K562 (cell line): ENCODE data around the gene FUT6. TPM values are rescaled to one million over a fixed set of nuclear protein-coding genes. Genes with fewer than 3 reads are reported as not detected.

Experiments used
- AFF1 ChIP-seq, 2 experiments: fragments of 450-650 bp; IDR thresholded peaks; 2 replicates each; pipeline ENCODE4 v1.6.1; 2018; ENCODE audit warnings: mild to moderate bottlenecking in 2 of 2, low read depth in 1 of 2; ENCODE audit not compliant: partially characterized antibody in 2 of 2
- AFF4 ChIP-seq: sonication (generic); formaldehyde crosslinking; IDR thresholded peaks from 2 replicates; pipeline ENCODE4 v1.8.0; 2023; ENCODE audit warnings: mild to moderate bottlenecking, missing genetic modification reagents
- HES1 ChIP-seq: fragments of 450-650 bp; IDR thresholded peaks from 2 replicates; pipeline ENCODE4 v1.6.1; 2016; ENCODE audit warnings: low read depth, mild to moderate bottlenecking, moderate library complexity
- IRF2 ChIP-seq: sonication (generic); formaldehyde crosslinking; IDR thresholded peaks from 2 replicates; pipeline ENCODE4 v1.8.1; 2022; ENCODE audit warnings: mild to moderate bottlenecking, missing genetic modification reagents
- NFRKB ChIP-seq: fragments of 450-650 bp; IDR thresholded peaks from 2 replicates; pipeline ENCODE4 v1.6.1; 2016; ENCODE audit warnings: low read depth
- SMARCC2 ChIP-seq: fragments of 450-650 bp; IDR thresholded peaks from 2 replicates; pipeline ENCODE4 v1.6.1; 2017; ENCODE audit warnings: antibody characterized with exemption, moderate library complexity, mild to moderate bottlenecking, low read depth
- SMARCE1 ChIP-seq: fragments of 450-650 bp; IDR thresholded peaks from 2 replicates; pipeline ENCODE4 v1.7.1; 2016; ENCODE audit warnings: mild to moderate bottlenecking
- ZBTB5 ChIP-seq: fragments of 450-650 bp; IDR thresholded peaks from 2 replicates; pipeline ENCODE4 v1.6.1; 2017; ENCODE audit warnings: antibody characterized with exemption
- ZNF609 ChIP-seq: sonication (generic); formaldehyde crosslinking; IDR thresholded peaks from 2 replicates; pipeline ENCODE4 v1.8.1; 2023; ENCODE audit warnings: missing genetic modification reagents, mild to moderate bottlenecking, borderline replicate concordance
- polyA plus RNA-seq, 8 experiments: library from polyadenylated mRNA; depleted of rRNA in 4 of 8; stranded (reverse) in 5 of 8; unstranded in 3 of 8; fragments of >200 nt; fragmentation: Nextera tagmentation in 2 of 8; fragmentation: Illumina TruSeq in 1 of 8; extraction: Ambion mirVana in 2 of 8; extraction: Trizol in 1 of 8; gene quantifications; 2 replicates each; pipeline versions ENCODE4 v1.2.1 to v1.2.3, GENCODE V29; 2011 to 2014; ENCODE audit warnings: inconsistent platforms in 1 of 8, missing spikeins in 1 of 8
- total RNA-seq, 7 experiments: library from RNA; depleted of rRNA in 6 of 7; stranded (reverse); fragments of >200 nt in 6 of 7; fragmentation: Illumina TruSeq in 2 of 7; extraction: Trizol in 2 of 7; gene quantifications; 2 replicates each; pipeline versions ENCODE4 v1.2.1 to v1.2.3, GENCODE V29; 2011 to 2021; ENCODE audit warnings: low replicate concordance in 1 of 7

Gene FUT6
- total and polyA plus RNA-seq, 9 of the 15 experiments (the other 6 are each of a cell fraction or from before 2014, with no cell fraction given): 0.04 TPM; not detected in 8

- no peak for TF ChIP-seq ZBTB5
- no peak for TF ChIP-seq SMARCC2
- TF ChIP-seq ZNF609: no peak
- no peak; the same call in 1 of the 2 replicates for TF ChIP-seq AFF4 (CRISPR knock-in tag)
- no peak for TF ChIP-seq HES1
- TF ChIP-seq IRF2 (CRISPR knock-in tag): no peak
- no peak for TF ChIP-seq SMARCE1
- TF ChIP-seq NFRKB: peak; percentile 63; the same call in 1 of the 2 replicates
- TF ChIP-seq AFF1 (IDR thresholded peaks at IDR 0.05; ENCODE audit: low read depth in 1 of 2, partially characterized antibody in 2 of 2): no peak
Measured at GRCh38 chr19:5828661-5829566, 10.6 kb downstream of the FUT6 start (continued).
